Ascending aorta (tissue), 2 donors: ENCODE results near the gene ATL3. TPM values are rescaled to one million over a fixed set of nuclear protein-coding genes. Genes with fewer than 3 reads are reported as not detected.
"Not testable (repeated sequence)": the region's sequence is repeated elsewhere in the genome, so short reads cannot be mapped to it uniquely, and the experiment has no call there.

Experiments
- DNase-seq, 2 donors: peaks; one replicate each; pipeline ENCODE4 v3.0.0-alpha.2; 2019; ENCODE audit warnings: low spot score in 2 of 2
- H3K27ac ChIP-seq, 2 donors: fragments of 200-600 bp; sonication (generic); one replicate each; pipeline ENCODE4 v1.5.1; 2016 to 2017; ENCODE audit warnings: mild to moderate bottlenecking in 1 of 2
- H3K27me3 ChIP-seq: fragments of 200-600 bp; sonication (generic); one replicate; pipeline ENCODE4 v1.5.1; 2017
- H3K36me3 ChIP-seq, 2 donors: fragments of 200-600 bp; sonication (generic); one replicate each; pipeline ENCODE4 v1.5.1; 2016
- H3K4me1 ChIP-seq, 2 donors: fragments of 200-600 bp; sonication (generic); one replicate each; pipeline ENCODE4 v1.5.1; 2016 to 2017; ENCODE audit warnings: mild to moderate bottlenecking in 1 of 2
- H3K4me3 ChIP-seq, 2 donors: fragments of 200-600 bp; sonication (generic); one replicate each; pipeline ENCODE4 v1.5.1; 2016 to 2017; ENCODE audit warnings: mild to moderate bottlenecking in 1 of 2
- H3K9me3 ChIP-seq, 2 donors: fragments of 200-600 bp; sonication (generic); one replicate each; pipeline ENCODE4 v1.5.1; 2016
- CTCF ChIP-seq, 3 experiments: fragments of 200-600 bp in 2 of 3; fragments of 450-650 bp in 1 of 3; sonication (generic) in 2 of 3; IDR thresholded peaks; one replicate each; pipeline ENCODE4 v1.5.1; 2016 to 2019; ENCODE audit warnings: antibody characterized with exemption in 3 of 3, mild to moderate bottlenecking in 1 of 3, moderate library complexity in 1 of 3
- intact Hi-C: fragments of 100-400 bp; cut with DNase I; formaldehyde crosslinking; loops from one replicate; pipeline ENCODE4 v1.15.1; 2023
- total RNA-seq: library from RNA; depleted of rRNA; stranded (reverse); fragments of >200 nt; gene quantifications from one replicate; pipeline ENCODE4 v1.1.0, GENCODE V29; 2016

The ATL3 gene
- total RNA-seq, 1 donor from 2014 or later: 77.3 TPM

- no peak for TF ChIP-seq CTCF (IDR thresholded peaks at IDR 0.05)
- no peak for DNase-seq
- Histone ChIP-seq H3K27me3 (no peaks in the 10 kb centered on the region), H3K4me3 (no peak overlapping the region), H3K9me3 (no peaks in the 10 kb centered on the region), H3K4me1 (peaks cover 0 to 5% of the 10 kb centered on the region in 2 donors), H3K27ac (peak overlapping the region in 1 of 2 donors; percentile 46), H3K36me3 (no peaks in the 10 kb centered on the region)
- intact Hi-C loops: loop anchor here (10.0 kb wide), 1 partner anchor 258 kb away; no protein-coding TSS in a partner anchor
Measured at GRCh38 chr11:63686926-63687325, 15.8 kb upstream of the ATL3 start.

- not testable (repeated sequence) for H3K4me1 ChIP-seq, H3K27me3 ChIP-seq, DNase-seq, H3K36me3 ChIP-seq, H3K4me3 ChIP-seq, H3K9me3 ChIP-seq, H3K27ac ChIP-seq
- intact Hi-C loops: loop anchor here (10.0 kb wide), 1 partner anchor 260 kb away; no protein-coding TSS in a partner anchor
Measured at GRCh38 chr11:63685158-63685721, 14.1 kb upstream of the ATL3 start.

GRCh38 chr11:63683133-63683991, 12.2 kb upstream of the ATL3 start:
- Histone ChIP-seq H3K4me3 (peak overlapping the region; percentile 76 to 88), H3K27me3 (no peaks in the 10 kb centered on the region), H3K4me1 (peaks cover 0 to 8% of the 10 kb centered on the region in 2 donors), H3K36me3 (no peaks in the 10 kb centered on the region), H3K9me3 (no peaks in the 10 kb centered on the region), H3K27ac (peak overlapping the region in 1 of 2 donors; percentile 96)
- intact Hi-C loops: loop anchor here (10.0 kb wide), 1 partner anchor 261 kb away; no protein-coding TSS in a partner anchor
- TF ChIP-seq CTCF (IDR thresholded peaks at IDR 0.05): no peak
- no peak for DNase-seq

- H3K4me1 ChIP-seq: peaks cover 0 to 7% of the 10 kb centered on the region in 2 donors
- no peak for DNase-seq
- intact Hi-C loops: loop anchor here (10.0 kb wide), 1 partner anchor 262 kb away; no protein-coding TSS in a partner anchor
- no peaks in the 10 kb centered on the region for H3K9me3 ChIP-seq
- peak overlapping the region; percentile 76 to 88 for H3K4me3 ChIP-seq
- TF ChIP-seq CTCF (IDR thresholded peaks at IDR 0.05): no peak
- peak overlapping the region; percentile 91 to 96 for H3K27ac ChIP-seq
- H3K27me3 ChIP-seq: no peaks in the 10 kb centered on the region
- no peaks in the 10 kb centered on the region for H3K36me3 ChIP-seq
Measured at GRCh38 chr11:63682066-63683021, 11.2 kb upstream of the ATL3 start.

- H3K4me3 ChIP-seq: peak within 1 kb of the TSS; percentile 76 to 88
- H3K4me1 ChIP-seq: peaks cover 0 to 3% of the 10 kb centered on the region in 2 donors
- intact Hi-C loops: loop anchor here (1.0 to 10.0 kb wide), 4 partner anchors 10 to 263 kb away; partner anchors contain the start of gene ATL3
- H3K27ac ChIP-seq: peak within 1 kb of the TSS; percentile 91 to 96
- DNase-seq: peak; percentile 84 to 98
- no peak for TF ChIP-seq CTCF (IDR thresholded peaks at IDR 0.05)
- H3K36me3 ChIP-seq: no peaks in the 10 kb centered on the region
- no peaks in the 10 kb centered on the region for H3K9me3 ChIP-seq
- no peaks in the 10 kb centered on the region for H3K27me3 ChIP-seq
Measured at GRCh38 chr11:63681321-63682065, 10.3 kb upstream of the ATL3 start, which contains the start of gene RTN3. TSS of gene RTN3 (plus strand) at chr11:63681500. CDS start at chr11:63681637, 137 bp downstream.
